ENCODE results near the gene SIN3A.
A peak's percentile ranks its signal among the peaks of the same experiment; 100 is the strongest.
"Not testable (repeated sequence)": the region's sequence is repeated elsewhere in the genome, so short reads cannot be mapped to it uniquely, and the experiment has no call there.

Gene SIN3A

DNA sequence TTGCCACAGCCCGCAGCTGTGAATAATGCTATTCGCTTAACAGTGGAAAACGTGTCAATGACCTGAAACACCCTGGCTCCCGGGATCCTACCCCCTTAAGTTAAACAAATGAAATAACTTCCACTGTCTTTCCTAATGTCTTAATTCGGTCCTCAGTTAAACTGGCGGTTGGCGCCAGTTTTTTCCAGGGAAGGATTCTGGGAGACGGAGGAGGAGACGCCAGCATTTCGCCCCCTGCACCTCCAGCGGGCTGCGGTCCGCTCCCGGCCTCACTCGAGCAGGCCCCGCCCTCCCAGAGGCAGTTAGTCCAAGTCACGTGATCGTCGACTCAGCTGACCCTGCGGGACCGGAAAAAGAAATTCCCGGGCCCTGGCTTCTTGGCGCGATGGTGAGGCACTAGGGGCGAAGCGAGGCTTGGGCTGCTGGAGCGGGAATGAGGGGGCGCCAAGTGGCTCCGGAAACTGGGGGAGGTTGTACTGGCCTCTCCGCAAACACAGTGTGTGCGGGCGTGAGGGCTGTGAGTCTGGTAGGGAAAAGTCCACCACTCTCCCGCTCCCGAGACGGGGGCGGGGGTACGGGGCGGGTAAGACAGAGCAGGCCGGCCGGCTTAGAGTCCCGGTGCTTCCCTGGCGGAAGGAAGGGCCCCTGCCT is 115.7 kb downstream of the SIN3A start, which contains the start of gene COMMD4:
Gene COMMD4, plus strand, starts transcription at position 359 of the 651 bp plus-strand sequence. Its CDS starts 27 bp downstream, at position 386.
- DNase-seq: peak; percentile 63 to 97 (median 89)

DNA sequence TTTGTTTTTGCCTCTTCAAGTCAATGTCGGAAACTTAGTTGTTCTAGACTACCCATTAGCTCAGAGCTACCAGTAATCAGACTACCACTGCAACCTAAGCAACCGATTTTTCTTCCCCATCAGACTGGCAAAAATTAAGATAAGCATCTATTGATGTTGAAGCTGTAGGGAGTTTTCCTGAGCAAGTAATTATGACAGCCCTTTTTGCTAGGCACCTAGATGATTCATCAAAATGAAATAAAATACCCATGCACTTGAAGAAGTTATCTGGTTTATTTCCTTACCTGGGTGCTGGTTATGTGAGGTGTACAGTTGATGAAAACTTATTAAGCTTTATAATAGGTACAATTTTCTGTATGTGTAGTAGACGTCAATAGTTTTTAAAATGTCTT is 116.2 kb downstream of the SIN3A start:
- no peak for DNase-seq

DNA sequence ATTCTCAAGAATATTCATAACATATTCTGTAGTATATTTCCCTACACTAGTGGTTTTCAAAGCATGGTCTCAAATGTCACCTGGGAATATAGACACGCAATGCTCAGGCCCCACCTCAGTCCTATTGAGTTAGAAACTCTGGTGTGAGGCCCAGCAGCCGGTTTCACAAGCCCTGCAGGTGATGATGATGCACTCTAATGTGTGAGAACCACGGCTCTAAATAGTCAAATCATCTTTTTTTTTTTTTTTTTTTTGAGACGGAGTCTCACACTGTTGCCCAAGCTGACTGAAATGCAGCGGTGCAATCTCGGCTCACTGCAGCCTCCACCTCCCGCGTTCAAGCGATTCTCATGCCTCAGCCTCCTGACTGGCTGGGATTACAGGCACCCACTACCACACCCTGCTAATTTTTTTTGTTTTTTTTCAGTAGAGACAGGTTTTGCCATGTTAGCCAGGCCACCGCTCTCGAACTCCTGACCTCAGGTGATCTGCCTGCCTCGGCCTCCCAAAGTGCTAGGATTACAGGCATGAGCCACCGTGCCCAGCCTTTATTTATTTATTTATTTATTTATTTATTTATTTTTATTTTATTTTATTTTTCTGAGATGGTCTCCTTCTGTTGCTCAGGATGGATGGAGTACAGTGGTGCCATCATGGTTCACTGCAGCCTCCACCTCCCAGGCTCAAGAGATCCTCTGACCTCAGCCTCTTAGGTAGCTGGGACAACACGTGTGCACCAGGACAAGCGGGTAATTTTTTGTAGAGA is 117.7 kb downstream of the SIN3A start:
- not testable (repeated sequence) for DNase-seq

DNA sequence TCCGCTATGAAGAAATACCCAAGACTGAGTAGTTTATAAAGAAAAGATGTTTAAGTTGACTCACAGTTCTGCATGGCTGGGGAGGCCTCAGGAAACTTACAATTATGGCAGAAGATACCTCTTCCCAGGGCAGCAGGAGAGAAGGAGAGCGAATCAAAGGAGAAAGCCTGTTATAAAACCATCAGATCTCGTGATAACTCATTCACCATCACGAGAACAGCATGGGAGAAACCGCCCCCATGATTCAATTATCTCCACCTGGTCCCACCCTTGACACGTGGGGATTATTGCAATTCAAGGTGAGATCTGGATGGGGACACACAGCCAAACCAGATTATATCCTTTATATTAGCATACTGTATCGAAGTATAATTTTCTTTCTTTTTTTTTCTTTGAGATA is 119.4 kb downstream of the SIN3A start:
- DNase-seq: not testable (repeated sequence)

DNA sequence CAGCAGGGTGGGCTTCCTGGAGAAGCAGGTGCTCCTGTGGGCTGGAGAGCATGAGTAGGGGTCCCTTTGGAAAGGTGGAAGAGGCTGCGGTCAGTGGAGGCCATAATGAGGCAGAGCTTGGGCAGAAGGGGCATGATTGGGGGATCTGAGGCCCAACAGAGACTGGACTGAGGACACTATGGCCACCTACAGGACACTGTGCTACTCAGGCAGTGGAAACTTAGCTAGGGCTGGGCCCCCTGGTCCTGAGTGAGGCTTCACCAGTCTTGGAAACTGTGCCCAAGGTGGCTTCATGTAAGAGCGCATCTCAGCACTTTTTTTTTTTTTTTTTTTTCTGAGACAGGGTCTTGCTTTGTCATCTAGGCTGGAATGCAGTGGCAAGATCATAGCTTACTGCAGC is 121.9 kb downstream of the SIN3A start:
- DNase-seq: no peak

DNA sequence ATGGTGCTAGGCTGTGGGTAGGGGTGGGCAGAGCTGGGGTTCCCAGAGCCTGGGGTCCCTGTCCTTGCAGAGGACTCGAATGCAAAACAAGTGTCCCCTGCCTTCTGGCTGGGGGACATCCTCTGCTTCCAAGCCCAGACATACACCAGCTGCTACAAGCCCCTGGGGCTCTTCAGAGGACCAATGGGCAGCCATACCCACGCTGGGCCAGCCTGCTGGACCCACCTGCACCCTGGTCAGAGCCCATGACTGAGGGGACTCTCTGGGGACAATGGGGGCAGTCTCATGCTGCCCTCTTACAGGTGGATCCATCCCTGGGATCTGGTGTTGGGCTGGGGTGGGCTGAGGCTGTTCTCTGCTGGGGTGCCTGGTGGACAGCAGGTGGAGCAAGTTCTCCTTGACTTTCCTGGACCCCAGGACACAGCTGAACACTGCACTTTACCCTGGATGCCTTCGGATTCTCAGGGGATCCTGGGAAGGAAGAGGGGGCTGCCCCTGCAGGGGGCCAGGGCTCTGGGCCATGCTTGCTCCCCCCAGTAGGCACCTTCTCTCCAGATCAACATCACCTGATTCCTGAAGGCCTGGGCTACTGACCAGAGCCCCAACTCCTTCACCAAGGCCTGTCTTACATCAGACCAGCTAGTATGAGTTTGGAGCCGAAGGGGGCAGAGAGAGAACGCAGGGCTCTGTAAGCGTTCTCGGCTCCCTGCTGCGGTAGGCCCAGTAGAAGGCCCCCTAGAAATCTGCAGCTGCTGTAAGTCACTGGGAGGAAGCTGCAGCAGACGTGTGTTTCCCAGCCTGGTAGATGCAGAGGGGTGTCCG is 122.8 kb downstream of the SIN3A start:
- no peak for DNase-seq

GRCh38 chr15:75327491-75327890 is 124.0 kb downstream of the SIN3A start:
- DNase-seq: no peak

DNA sequence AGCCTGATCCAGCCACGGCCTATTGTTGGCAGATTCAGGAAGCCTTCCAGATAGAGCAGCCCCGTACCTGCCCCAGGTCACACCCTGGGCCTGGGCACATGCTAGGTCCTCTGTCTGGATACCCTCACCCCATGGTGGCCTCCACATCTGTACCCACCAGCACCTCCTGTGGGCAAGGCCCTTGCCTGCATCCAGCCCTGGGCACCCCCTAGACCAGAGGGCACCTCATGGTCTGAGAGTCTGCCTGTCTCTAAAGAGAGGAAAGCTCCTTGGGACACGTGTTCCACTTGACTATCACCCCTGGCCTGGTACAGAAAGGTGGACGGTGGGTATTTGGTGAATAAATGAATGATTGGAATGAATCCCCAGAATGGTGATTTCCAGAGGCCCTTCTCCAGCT is 124.5 kb downstream of the SIN3A start:
- DNase-seq: no peak

GRCh38 chr15:75325922-75326321 is 125.6 kb downstream of the SIN3A start:
- DNase-seq: no peak

DNA sequence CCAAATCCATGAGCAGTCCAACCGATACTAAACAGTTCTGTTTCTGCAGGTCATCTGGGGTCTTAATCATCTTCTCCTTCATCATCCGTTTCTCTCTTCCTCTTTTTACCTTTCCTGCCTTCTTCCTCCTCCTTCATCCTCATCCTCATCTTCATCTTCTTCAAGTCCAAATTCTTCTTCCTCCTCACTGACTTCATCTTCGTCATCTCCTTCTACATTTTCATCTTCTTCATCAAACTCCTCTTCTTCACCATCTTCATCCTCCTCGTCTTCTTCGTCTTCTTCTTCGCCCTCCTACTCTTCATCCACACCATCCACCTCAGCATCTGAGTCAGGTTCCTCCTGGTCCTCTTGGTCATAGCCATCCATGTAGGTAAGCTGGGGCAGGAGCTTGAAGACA is 129.8 kb downstream of the SIN3A start:
- DNase-seq: no peak
